ENCODE results near the gene MFSD12.

MFSD12 gene

GRCh38 chr19:3555653-3556422 lies 1.5 kb downstream of the MFSD12 start:
- DNase-seq: no peak

- DNase-seq: no peak
Observed at GRCh38 chr19:3554254-3555083, 2.9 kb downstream of the MFSD12 start.

GRCh38 chr19:3551792-3552095 lies 5.6 kb downstream of the MFSD12 start:
- DNase-seq: no peak

- DNase-seq: no peak
Observed at GRCh38 chr19:3550947-3551791, 6.2 kb downstream of the MFSD12 start.

- no peak for DNase-seq
Observed at GRCh38 chr19:3549816-3550215, 7.6 kb downstream of the MFSD12 start.

- no peak for DNase-seq
Observed at GRCh38 chr19:3548606-3549005, 8.8 kb downstream of the MFSD12 start.

GRCh38 chr19:3547767-3548282 lies 9.6 kb downstream of the MFSD12 start:
- DNase-seq: no peak

- peak; percentile 71 for DNase-seq
Observed at GRCh38 chr19:3547301-3547731, 10.1 kb downstream of the MFSD12 start.

GRCh38 chr19:3546119-3546518 lies 11.3 kb downstream of the MFSD12 start:
- no peak for DNase-seq

GRCh38 chr19:3545669-3546034 lies 11.7 kb downstream of the MFSD12 start:
- DNase-seq: no peak

- peak; percentile 95 for DNase-seq
Observed at GRCh38 chr19:3544742-3545668, 12.4 kb downstream of the MFSD12 start.

GRCh38 chr19:3544058-3544376 lies 13.4 kb downstream of the MFSD12 start:
- DNase-seq: no peak

GRCh38 chr19:3543150-3544057 lies 14.0 kb downstream of the MFSD12 start:
- DNase-seq: no peak

GRCh38 chr19:3539756-3540118 lies 17.6 kb downstream of the MFSD12 start:
- DNase-seq: no peak

- no peak for DNase-seq
Observed at GRCh38 chr19:3538965-3539755, 18.2 kb downstream of the MFSD12 start, which contains the start of gene TEKTIP1. Gene TEKTIP1, plus strand, starts transcription at chr19:3539174. Its CDS starts 4 bp downstream, at chr19:3539178.

- no peak for DNase-seq
Observed at GRCh38 chr19:3538258-3538929, 19.0 kb downstream of the MFSD12 start.

- no peak for DNase-seq
Observed at GRCh38 chr19:3537438-3538240, 19.7 kb downstream of the MFSD12 start.

GRCh38 chr19:3537101-3537437 lies 20.3 kb downstream of the MFSD12 start:
- no peak for DNase-seq

All from stimulated activated CD8-positive, alpha-beta memory T cell treated with anti-CD3 and anti-CD28 coated beads, Interleukin-4, amount 100 ng/mL, for 48 hours (primary cell).